ENCODE measurements around the gene HLA-A. TPM values are rescaled to one million over a fixed set of nuclear protein-coding genes. Genes with fewer than 3 reads are reported as not detected.
"Not testable (repeated sequence)": the region's sequence is repeated elsewhere in the genome, so short reads cannot be mapped to it uniquely, and the experiment has no call there.

The HLA-A gene
- total RNA-seq, 1 donor from 2014 or later, result 268 TPM

DNA sequence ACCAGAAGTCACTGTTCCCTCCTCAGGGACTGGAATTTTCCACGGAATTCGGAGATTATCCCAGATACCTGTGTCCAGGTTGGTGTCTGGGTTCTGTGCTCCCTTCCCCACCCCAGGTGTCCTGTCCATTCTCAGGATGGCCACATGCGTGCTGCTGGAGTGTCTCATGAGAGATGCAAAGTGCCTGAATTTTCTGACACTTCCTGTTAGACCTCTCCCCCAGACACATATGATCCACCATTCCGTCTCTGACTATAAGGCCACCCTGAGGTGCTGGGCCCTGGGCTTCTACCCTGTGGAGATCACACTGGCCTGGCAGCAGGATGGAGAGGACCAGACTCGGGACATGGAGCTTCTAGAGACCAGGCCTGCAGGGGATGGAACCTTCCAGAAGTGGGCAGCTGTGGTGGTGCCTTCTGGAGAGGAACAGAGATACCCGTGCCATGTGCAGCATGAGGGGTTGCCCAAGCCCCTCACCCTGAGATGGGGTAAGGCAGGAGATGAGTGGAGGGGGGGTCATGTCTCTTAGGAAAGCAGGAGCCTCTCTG lies 14.4 kb upstream of the HLA-A start:
- intact Hi-C loops (cut with DNase I), result loop anchor here (5.0 kb wide), 1 partner anchor 41 kb away; no protein-coding TSS in a partner anchor
- DNase-seq (ENCODE audit: low spot score), result no peak

DNA sequence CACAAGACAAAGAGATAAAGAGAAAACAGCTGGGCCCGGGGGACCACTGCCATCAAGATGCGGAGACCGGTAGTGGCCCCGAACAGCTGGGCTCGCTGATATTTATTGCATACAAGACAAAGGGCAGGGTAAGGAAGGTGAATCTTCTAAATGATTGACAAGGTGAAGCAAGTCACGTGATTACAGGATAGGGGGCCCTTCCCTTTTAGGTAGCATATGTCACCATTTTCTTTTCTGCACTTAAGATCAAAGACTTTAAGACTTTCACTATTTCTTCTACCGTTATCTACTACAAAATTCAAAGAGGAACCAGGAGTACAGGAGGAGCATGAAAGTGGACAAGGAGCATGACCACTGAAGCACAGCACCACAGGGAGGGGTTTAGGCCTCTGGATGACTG lies 12.3 kb upstream of the HLA-A start:
- intact Hi-C loops (cut with DNase I); DNase-seq (ENCODE audit: low spot score): not testable (repeated sequence)

DNA sequence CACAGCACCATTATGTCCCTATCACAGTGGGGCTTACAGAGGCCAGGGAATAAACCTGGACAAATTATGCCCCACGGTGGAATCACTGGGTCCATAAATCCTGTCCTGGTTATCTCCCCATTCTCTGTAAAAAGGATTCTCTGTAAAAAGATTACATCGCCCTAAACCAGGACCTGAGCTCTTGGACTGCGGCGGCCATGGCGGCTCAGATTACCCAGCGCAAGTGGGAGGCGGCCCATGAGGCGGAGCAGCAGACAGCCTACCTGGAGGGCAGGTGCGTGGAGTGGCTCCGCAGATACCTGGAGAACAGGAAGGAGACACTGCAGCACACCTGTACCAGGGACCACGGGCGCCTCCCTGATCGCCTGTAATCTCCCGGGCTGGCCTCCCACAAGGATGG lies 8.4 kb upstream of the HLA-A start:
- no peak for DNase-seq (ENCODE audit: low spot score)
- intact Hi-C loops (cut with DNase I), result no loop called here

- no peak for DNase-seq (ENCODE audit: low spot score)
- intact Hi-C loops (cut with DNase I), result no loop called here
Observed at GRCh38 chr6:29935273-29935955, 6.9 kb upstream of the HLA-A start.

DNA sequence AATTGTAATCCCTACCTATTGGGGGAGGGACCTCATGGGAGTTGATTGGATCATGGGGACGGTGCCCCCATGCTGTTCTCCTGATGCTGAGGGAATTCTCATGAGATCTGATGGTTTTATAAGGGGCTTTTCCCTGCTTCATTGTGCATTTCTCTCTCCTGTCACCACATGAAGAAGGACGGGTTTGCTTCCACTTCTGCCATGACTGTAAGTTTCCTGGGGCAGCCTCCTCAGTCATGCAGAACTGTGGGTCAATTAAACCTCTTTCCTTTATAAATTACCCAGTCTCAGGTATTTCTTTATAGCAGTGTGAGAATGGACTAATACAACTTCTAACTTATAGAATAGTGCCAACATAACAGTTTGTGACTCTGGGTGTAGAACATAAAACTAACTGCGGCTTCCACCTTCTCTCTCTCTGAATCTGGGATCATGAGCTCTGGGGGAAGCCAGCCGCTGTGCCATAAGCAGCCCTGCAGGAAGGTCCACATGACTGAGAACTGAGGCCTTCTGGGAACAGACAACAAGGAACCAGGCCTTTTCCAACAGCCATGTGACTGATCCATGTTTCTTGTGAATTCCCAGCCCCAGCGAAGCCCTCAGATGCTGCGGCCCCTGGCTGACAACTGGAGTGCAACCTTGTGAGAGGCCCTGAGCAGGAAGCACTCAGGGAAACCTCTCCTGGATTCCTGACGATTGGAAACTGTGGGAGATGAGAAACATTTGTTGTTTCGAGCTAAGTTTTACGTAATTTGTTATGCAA lies 3.4 kb upstream of the HLA-A start:
- intact Hi-C loops (cut with DNase I), result no loop called here
- no peak for DNase-seq (ENCODE audit: low spot score)

DNA sequence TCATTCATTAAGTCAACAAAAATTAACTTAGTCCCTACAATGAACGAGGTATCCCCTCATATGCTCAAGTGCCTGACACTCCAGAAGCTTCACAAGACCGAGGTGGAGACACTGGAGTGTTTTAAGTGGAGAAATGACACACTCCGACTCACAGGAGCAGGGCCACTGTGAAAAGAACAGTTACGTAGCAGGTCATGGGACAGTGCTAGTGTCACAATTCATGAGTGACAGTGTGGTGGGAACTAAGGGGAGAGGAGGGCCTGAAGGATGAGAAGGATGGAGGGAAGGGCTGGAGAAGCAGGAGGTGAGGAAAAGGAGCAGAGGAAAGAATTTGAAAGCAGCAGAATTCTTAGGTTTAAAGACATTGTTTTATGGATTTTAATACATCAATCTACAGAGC lies 1.3 kb upstream of the HLA-A start:
- DNase-seq (ENCODE audit: low spot score), result no peak
- intact Hi-C loops (cut with DNase I), result loop anchor here (5.0 kb wide), 1 partner anchor 54 kb away; no protein-coding TSS in a partner anchor

GRCh38 chr6:29941471-29941870 lies 861 bp upstream of the HLA-A start:
- no peak for DNase-seq (ENCODE audit: low spot score)

DNA sequence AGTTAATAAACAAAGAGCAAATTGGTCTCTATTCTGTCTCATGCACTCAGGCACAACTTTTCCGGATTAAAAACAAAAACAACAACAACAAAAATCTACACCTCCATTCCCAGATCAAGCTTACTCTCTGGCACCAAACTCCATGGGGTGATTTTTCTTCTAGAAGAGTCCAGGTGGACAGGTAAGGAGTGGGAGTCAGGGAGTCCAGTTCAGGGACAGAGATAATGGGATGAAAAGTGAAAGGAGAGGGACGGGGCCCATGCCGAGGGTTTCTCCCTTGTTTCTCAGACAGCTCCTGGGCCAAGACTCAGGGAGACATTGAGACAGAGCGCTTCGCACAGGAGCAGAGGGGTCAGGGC lies 437 bp upstream of the HLA-A start:
- DNase-seq (ENCODE audit: low spot score), result no peak
- intact Hi-C loops (cut with DNase I), result loop anchor here (2.0 to 5.0 kb wide), 2 partner anchors 35 to 55 kb away; no protein-coding TSS in a partner anchor

More at GRCh38 chr6:29941471-29941870, 861 bp upstream of the HLA-A start:
- intact Hi-C loops (cut with DNase I), result loop anchor here (5.0 kb wide), 1 partner anchor 54 kb away; no protein-coding TSS in a partner anchor

GRCh38 chr6:29943053-29943966 lies 978 bp downstream of the HLA-A start:
- DNase-seq (ENCODE audit: low spot score), result no peak
- intact Hi-C loops (cut with DNase I), result loop anchor here (2.0 to 5.0 kb wide), 2 partner anchors 33 to 56 kb away; no protein-coding TSS in a partner anchor

- intact Hi-C loops (cut with DNase I), result no loop called here
Observed at GRCh38 chr6:29945281-29945820, 3.0 kb downstream of the HLA-A start.

DNA sequence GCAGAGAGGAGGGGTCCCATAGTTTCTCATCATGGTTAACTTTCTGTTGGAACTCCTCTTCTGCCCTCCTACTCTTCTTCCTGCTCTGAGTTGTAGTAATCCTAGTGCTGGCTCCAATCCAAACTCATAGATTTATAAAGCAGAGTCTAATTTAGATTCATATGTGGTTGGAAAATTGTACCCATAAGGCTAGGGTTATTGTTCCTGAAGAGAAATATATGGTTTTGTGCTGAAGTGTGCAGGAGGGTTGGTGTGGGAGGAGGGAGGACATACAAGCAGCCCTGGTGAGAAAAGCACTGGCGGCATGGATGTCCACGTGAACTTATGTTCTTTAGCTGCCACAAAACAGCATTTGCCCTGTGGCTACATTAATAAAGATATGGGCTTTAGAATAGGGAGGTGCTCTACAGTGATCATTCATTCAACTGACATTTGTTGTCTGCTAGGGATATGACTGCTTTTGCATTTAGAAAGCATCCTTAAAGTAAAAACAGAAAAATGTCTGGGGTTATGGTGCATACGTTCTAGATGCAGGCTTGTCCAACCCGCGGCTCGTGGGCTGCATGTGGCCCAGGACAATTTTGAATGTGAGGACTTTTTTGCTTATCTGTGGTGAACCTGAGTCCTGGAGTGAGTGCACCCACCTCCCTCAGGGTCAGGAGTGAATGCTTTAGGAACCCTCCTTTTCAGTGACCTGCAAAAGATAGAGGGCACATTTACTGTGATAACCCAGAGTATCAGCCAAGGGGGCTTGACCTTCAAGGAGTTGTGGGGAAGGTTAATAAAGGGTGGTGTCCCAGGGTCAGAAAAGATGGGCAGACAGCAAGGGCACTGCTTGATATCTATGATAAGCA lies 4.1 kb downstream of the HLA-A start:
- no peak for DNase-seq (ENCODE audit: low spot score)
- intact Hi-C loops (cut with DNase I), result no loop called here

More at GRCh38 chr6:29945281-29945820, 3.0 kb downstream of the HLA-A start:
- DNase-seq (ENCODE audit: low spot score), result no peak

DNA sequence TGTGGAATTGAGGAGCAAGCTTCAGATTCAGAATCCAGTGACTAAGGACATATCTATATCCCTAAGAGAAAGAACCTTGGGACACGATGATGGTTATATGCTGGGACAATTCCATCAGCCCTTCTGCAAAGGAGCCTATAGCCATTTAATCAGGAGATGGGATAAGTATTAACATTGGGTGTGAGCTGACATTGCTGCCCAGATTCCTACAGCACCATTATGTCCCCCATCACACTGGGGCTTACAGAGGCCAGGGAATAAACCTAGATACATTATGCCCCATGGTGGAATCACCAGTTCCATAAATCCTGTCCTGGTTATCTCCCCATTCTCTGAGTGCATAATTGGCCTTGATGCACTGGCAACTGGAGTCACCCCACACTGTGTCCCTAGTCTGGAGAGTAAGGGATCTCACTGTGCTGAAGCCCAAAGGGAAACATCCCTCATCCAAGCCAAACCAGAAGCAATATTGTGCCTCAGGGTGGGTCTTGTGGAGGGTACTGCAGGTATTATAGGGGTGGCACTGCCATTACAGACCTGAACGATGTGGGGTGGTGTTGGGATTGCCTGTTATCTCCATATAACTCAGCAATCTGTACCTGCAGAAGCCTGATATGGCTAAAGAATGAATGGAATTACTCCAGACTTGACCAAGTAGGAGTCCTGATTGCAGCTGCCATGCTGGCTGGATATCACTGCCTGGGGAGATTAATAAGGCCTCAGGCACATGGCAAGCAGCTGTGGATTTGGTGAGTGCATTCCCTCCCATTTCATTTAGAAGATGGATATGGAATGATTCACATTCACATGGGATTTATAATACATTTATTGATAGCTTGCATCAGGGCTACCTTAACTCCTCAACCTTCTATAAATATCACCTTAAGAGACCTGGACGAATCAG lies 5.0 kb downstream of the HLA-A start:
- intact Hi-C loops (cut with DNase I), result no loop called here
- DNase-seq (ENCODE audit: low spot score), result no peak

- DNase-seq (ENCODE audit: low spot score), result no peak
- intact Hi-C loops (cut with DNase I), result no loop called here
Observed at GRCh38 chr6:29948277-29948676, 5.9 kb downstream of the HLA-A start.

- intact Hi-C loops (cut with DNase I), result no loop called here
- no peak for DNase-seq (ENCODE audit: low spot score)
Observed at GRCh38 chr6:29949934-29950333, 7.6 kb downstream of the HLA-A start.

GRCh38 chr6:29951882-29952281 lies 9.6 kb downstream of the HLA-A start:
- DNase-seq (ENCODE audit: low spot score), result no peak
- intact Hi-C loops (cut with DNase I), result no loop called here

GRCh38 chr6:29953001-29953441 lies 10.7 kb downstream of the HLA-A start:
- intact Hi-C loops (cut with DNase I), result no loop called here
- DNase-seq (ENCODE audit: low spot score), result no peak

- intact Hi-C loops (cut with DNase I), result no loop called here
- no peak for DNase-seq (ENCODE audit: low spot score)
Observed at GRCh38 chr6:29953686-29954085, 11.4 kb downstream of the HLA-A start.
